Neural crest cell (in vitro differentiated cells): Measurements from ENCODE around the gene CD109. TPM values are rescaled to one million over a fixed set of nuclear protein-coding genes. Genes with fewer than 3 reads are reported as not detected.

Experiments
- DNase-seq: peaks from one replicate; pipeline ENCODE4 v3.0.0; 2021; ENCODE audit warnings: low read depth, mixed read lengths, low spot score
- H3K27ac Mint-ChIP-seq: one replicate; pipeline ENCODE4 v1.8.0; 2021; ENCODE audit warnings: mild to moderate bottlenecking, mixed read lengths; ENCODE audit not compliant: unreplicated experiment
- H3K27me3 Mint-ChIP-seq: 2 replicates; pipeline ENCODE4 v1.8.0; 2021; ENCODE audit warnings: low read depth, mild to moderate bottlenecking, mixed read lengths
- H3K36me3 Mint-ChIP-seq: 2 replicates; pipeline ENCODE4 v1.8.0; 2021; ENCODE audit warnings: low read depth, mild to moderate bottlenecking, mixed read lengths
- H3K4me1 Mint-ChIP-seq: 2 replicates; pipeline ENCODE4 v1.8.0; 2021; ENCODE audit warnings: mixed read lengths
- H3K4me3 Mint-ChIP-seq: one replicate; pipeline ENCODE4 v1.8.0; 2021; ENCODE audit warnings: mild to moderate bottlenecking, mixed read lengths
- H3K9me3 Mint-ChIP-seq: 2 replicates; pipeline ENCODE4 v1.8.0; 2021; ENCODE audit warnings: mixed read lengths
- CTCF ChIP-seq: fragments of 200-600 bp; sonication (generic); conservative IDR thresholded peaks from 2 replicates; pipeline ENCODE4 v1.5.0; 2021; ENCODE audit warnings: antibody characterized with exemption, mild to moderate bottlenecking
- total RNA-seq: library from RNA; stranded (reverse); gene quantifications from 2 replicates; pipeline ENCODE4 v1.2.1, GENCODE V29; 2021

The CD109 gene
- total RNA-seq, 1 donor from 2014 or later = 0.84 TPM

GRCh38 chr6:73733791-73734190, 37.8 kb downstream of the CD109 start:
- Mint-ChIP-seq H3K9me3 (no peaks in the 10 kb centered on the region), H3K36me3 (no peaks in the 10 kb centered on the region), H3K4me3 (no peak overlapping the region), H3K4me1 (no peaks in the 10 kb centered on the region), H3K27me3 (peaks cover 3% of the 10 kb centered on the region), H3K27ac (no peak overlapping the region)
- TF ChIP-seq CTCF = no peak
- no peak for DNase-seq

DNA sequence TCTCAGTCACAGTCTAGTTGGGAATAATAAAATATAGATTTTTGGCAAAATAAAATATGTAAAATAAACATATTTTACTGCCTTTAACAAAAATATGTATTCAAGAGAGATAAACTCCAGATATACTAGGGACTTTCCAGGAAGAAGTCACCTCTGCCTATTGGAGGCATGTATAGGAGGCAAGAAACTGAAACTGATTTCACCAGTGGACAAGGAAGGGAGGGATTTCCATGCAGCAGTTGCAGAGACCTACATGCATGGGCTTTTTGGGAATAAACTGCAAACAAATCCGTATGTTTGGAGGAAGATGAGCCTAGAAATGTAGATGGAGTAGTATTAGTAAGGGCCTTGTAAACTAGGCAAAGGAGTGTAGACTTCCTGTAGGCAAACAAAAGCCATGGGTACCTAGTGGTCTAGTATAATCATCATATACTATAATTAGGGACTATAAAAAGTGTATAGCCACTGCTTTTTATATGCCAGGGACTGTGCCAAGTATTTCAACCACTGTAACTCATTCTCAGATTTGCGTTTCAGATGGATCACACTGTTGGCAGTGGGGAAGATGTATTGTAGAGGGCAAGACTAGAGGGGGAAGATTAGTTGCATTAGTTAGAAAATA, 38.9 kb downstream of the CD109 start:
- Mint-ChIP-seq H3K4me1 (no peaks in the 10 kb centered on the region), H3K4me3 (no peak overlapping the region), H3K36me3 (no peaks in the 10 kb centered on the region), H3K9me3 (no peaks in the 10 kb centered on the region), H3K27ac (no peak overlapping the region), H3K27me3 (peaks cover 3% of the 10 kb centered on the region)
- no peak for DNase-seq
- no peak for TF ChIP-seq CTCF

- Mint-ChIP-seq H3K9me3 (no peaks in the 10 kb centered on the region), H3K36me3 (no peaks in the 10 kb centered on the region), H3K4me3 (no peak overlapping the region), H3K27me3 (peaks cover 3% of the 10 kb centered on the region), H3K4me1 (no peaks in the 10 kb centered on the region), H3K27ac (no peak overlapping the region)
- DNase-seq = no peak
- no peak for TF ChIP-seq CTCF
Measured at GRCh38 chr6:73738367-73739028, 42.5 kb downstream of the CD109 start.

DNA sequence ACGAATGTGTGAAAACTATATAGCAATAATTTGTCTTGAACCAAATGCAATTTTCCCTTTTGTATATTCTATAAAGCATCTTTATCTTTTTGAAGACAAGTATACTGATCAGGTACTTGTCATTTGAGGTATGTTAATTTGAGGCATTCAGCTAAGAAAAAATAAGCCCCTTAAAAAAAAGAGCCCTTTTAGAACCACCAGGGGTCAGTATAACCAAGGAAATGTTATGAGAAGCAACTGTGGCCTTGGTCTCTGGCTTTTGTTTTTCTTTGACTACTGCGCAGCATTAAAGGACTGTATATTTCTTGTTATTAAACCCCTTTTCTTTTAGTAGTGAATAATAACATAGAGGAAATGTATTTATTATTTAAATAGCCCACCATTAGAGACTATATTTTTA, 43.1 kb downstream of the CD109 start:
- DNase-seq = no peak
- peak; percentile 94 for TF ChIP-seq CTCF
- H3K36me3 Mint-ChIP-seq = no peaks in the 10 kb centered on the region
- H3K9me3 Mint-ChIP-seq = no peaks in the 10 kb centered on the region
- no peak overlapping the region for H3K27ac Mint-ChIP-seq
- peaks cover 3% of the 10 kb centered on the region for H3K27me3 Mint-ChIP-seq
- no peaks in the 10 kb centered on the region for H3K4me1 Mint-ChIP-seq
- H3K4me3 Mint-ChIP-seq = no peak overlapping the region

- H3K9me3 Mint-ChIP-seq = no peaks in the 10 kb centered on the region
- no peaks in the 10 kb centered on the region for H3K4me1 Mint-ChIP-seq
- H3K27me3 Mint-ChIP-seq = peaks cover 3% of the 10 kb centered on the region
- no peak overlapping the region for H3K27ac Mint-ChIP-seq
- no peak for TF ChIP-seq CTCF
- H3K36me3 Mint-ChIP-seq = no peaks in the 10 kb centered on the region
- H3K4me3 Mint-ChIP-seq = no peak overlapping the region
- no peak for DNase-seq
Measured at GRCh38 chr6:73742433-73742832, 46.4 kb downstream of the CD109 start.
